NOMO-1 treated with DMSO at 0.1 percent for 48 hours (cell line): ENCODE measurements around the gene OR13D1.
"Not testable (repeated sequence)": the region's sequence is repeated elsewhere in the genome, so short reads cannot be mapped to it uniquely, and the experiment has no call there.

ENCODE experiments used
- DNase-seq: peaks from one replicate; lab custom pipeline; 2025; ENCODE audit not compliant: unreplicated experiment; lab: John Stamatoyannopoulos, UW

Gene OR13D1, protein sequence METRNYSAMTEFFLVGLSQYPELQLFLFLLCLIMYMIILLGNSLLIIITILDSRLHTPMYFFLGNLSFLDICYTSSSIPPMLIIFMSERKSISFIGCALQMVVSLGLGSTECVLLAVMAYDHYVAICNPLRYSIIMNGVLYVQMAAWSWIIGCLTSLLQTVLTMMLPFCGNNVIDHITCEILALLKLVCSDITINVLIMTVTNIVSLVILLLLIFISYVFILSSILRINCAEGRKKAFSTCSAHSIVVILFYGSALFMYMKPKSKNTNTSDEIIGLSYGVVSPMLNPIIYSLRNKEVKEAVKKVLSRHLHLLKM

DNA sequence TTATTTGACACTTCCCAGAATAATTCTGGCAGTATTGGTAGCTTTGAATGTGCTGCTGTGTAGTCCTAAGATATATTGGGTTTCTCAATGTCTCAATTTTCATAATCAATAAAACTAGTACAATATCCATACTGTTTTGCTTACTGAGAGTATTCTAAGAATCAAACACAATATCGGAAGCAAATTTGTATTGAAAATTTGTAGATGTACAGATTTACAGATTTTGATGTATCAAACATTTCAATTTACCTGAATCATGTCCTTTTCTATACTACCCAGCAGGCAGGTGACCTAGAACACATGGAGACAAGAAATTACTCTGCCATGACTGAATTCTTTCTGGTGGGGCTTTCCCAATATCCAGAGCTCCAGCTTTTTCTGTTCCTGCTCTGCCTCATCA is at the start of gene OR13D1:
Gene OR13D1 (plus strand): TSS at position 301 of the 400 bp plus-strand sequence. CDS start 0 bp downstream, at position 301.
- no peak for DNase-seq

DNA sequence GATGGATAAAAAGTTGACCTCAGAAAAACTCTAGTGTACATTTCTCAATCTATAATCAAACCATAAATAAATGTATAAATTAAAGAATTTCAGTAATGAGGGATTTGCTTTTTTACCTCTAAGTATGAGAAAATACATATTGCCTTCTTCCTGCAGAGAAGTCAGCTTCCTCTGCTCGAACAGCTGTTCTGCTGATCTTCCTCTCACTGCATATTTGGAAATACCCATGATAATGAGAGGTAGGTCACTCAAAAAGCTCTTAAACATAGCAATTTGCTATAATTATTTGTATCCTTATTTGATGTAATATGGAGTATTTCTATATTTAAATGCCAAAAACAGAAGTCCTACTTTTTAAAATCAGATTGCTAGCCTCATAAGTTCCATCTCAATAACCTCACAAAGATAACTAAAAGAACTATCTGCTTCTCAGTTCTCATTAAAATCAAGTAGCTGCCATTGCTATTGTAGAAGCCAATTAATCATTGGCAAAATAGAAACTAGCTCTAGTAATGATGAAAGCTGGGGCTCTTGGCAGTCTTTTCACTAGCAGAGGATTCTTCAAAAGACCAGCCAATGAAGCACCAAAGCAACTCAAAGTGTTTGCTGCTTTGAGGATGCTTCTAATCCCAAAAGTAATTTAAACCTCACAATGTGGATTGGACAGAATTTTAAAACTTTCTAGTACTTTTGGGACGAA is 35.7 kb upstream of the OR13D1 start:
- DNase-seq: no peak

DNA sequence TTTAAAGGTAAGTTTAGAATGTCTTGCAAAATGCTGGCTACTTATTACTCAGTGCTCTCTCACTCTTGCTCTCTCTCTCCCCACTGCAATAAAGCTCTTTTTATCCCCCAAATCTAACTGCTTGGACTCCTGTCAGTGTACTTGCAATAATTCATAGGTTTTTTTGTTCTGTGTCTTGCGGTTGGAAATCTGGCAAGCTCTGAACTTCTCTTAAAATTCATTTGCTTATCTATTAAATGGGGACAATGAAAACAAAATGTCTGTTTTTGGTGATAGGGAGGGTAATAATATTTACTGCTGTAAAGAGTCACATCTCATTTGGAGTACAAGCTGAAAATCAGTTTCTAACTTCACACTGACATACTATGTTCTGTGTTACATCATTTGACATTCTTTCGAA is 18.7 kb upstream of the OR13D1 start:
- DNase-seq: no peak

DNA sequence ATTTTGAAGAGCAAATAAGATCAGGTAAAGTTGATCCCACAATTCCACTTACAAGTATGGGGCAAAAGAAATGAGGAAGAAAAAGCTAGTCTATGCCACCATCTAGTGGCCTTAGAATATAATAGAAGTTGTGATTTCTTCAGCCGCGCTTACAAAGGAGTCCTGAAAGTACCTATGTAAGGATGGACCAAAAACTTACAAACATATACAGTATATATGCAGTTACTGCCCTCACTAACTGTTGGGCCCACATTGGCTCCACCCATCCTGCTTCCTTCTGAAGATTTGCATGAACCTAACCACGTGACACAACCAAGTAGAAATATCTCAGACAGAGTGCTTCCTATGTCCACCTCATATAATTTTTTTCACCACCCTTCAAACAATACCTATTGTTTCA is 11.7 kb upstream of the OR13D1 start:
- peak; percentile 65 for DNase-seq

DNA sequence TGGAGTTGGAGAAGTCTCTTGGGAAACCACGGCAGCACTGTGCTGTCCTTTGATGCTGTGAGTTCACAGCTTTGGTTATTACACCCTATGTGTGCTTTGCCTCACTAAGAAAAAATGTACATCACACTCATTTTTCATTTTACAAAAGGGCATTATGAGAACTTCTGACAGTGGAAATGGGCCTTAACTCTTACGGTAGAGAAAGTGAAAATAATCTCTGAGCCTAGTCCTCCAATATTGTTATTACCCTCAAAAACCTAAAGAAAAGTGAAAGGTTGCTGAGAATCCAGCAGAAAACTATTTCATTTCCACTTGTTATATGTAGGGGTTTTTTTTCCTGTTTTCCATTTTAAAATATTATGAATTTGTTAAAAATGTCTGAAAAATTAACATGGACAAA is 8.2 kb upstream of the OR13D1 start:
- no peak for DNase-seq

DNA sequence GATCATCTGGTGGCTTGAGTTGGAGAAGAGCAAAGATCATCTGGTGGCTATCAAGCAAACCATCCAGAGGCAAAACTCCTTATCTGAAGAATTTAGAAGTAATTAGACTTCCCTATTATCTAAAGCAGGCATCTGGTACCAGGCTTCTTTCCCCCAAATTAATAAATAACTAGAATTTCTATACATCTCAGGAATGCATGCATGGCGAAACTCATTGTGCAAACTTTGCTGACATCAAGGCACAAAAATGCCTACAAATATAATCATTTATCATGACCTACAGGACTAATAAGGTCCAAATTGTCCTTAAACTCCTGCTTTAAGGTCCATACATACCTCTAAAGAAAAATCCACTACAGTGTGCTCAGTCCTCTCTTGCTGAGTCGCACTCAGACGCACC is 6.0 kb downstream of the OR13D1 start:
- DNase-seq: no peak

DNA sequence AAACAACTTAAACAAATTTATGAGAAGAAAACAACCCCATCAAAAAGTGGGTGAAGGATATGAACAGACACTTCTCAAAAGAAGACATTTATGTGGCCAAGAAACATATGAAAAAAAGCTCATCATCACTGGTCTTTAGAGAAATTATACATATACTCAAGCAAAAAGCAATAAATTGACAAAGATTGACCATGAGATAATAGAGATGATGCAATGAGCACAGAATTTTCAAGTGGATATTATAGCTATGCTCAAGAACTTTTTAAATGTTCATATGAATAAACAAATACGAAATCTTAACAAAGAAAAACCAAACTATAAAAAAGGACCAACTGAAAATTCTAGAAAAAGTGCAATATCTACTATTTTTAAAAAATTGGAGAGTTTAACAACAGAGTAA is 14.4 kb downstream of the OR13D1 start:
- DNase-seq: not testable (repeated sequence)

DNA sequence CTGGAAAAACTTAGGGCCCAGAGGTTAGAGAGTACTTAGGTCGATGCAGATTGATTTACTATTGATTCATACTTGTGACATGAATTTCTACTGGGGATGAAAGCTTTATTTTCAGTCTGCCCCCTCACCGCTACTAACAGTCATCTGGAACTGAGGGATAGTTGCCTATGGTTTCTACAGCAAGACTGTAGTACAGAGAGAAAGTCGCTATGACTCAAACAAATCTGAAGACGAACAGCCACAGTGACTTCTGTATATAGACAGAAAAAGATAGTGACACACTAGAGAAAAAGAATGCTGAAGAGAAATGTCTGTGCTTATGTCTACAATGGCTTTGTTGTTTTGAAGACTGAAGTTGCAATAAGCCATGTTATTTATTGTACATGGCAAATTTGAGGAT is 17.3 kb downstream of the OR13D1 start:
- DNase-seq: no peak

DNA sequence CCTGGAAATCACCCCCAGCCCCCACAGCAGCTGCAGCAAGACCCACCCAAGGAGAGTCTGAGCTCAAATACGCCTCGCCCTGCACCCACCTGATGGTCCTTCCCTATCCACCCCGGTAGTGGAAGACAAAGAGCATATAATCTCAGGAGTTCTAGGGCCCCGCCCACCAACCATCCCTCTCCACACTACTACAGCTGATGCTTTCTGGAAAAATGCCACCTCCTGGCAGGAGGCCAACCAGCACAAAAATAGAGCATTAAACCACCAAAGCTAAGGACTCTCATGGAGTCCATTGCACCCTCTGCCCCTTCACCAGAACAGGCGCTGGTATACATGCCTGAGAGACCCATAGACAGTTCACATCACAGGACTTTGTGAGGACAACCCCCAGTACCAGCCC is 30.7 kb downstream of the OR13D1 start:
- DNase-seq: no peak

DNA sequence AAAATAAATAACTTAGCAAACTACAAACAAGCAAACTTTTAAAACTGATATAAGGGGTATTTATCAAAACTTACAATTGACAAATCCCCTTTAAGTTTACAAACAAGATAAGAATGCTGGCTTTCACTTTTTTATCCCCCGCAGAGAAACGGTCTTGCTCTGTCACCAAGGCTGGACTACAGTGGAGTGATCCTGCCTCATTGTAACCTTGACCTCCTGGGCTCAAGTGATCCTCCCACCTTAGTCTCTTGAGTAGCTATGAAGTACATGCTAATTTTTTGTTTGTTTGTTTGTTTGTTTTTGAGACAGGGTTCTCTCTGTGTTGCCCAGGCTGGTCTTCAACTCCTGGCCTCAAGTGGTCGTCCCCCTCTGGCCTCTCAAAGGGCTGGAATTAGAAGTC is 44.1 kb downstream of the OR13D1 start:
- no peak for DNase-seq

DNA sequence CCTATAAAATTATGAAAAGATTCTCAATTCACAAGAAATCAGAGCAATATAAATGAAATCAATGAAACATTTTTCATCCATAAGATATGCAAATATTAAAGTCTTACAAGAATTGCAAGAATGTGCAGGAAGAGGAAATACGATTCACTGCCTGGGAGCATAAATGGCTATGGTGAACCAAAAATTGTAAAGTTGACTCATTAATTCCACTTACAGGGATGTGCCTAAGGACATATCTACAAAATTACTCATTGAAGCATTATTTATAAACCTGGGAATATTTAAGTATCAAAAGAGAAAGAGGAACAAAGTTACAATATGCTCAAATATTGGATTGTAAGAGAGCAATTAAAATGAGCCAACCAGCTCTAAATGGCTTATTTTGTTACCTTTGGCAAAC is 46.3 kb downstream of the OR13D1 start:
- DNase-seq: peak; percentile 32

DNA sequence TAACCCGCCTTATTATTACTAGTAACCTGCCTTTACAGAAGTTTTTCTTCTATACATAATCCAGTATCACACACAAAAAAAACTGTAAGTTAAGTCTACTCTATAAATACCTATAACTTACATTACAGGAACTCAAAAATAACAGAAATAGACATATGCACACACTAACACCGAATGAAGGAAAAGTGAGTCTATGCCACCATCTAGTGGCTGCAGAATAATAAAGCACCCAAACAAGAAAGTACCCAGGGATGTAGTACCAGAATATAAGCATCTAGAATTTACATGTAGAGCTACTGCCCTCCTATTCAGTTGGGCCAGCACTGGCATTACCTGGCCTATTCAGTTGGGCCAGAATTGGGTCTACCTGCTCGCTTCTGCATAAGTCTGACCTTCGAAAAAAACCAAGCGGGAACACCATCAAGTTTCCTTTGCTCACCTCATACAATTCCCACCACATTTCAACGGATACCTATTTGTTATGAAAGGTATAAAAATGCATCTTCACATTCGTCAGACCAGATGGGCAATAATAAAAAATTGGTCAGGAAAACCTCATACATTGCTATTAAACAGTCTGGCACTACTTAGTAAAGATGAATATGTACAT is 49.2 kb downstream of the OR13D1 start:
- DNase-seq: peak; percentile 77
